ENCODE data around the gene C19orf25. TPM values are rescaled to one million over a fixed set of nuclear protein-coding genes. Genes with fewer than 3 reads are reported as not detected.
"Not testable (repeated sequence)": the region's sequence is repeated elsewhere in the genome, so short reads cannot be mapped to it uniquely, and the experiment has no call there.

The C19orf25 gene
- total and polyA plus RNA-seq, 10 of the 15 experiments (the other 5 are each of a cell fraction or from before 2014, with no cell fraction given): 1.2 to 67.0 (median 25.6) TPM

GRCh38 chr19:1520203-1520780 lies 41.3 kb upstream of the C19orf25 start:
- intact Hi-C loops (cut with micrococcal nuclease; ENCODE audit: unreplicated experiment) (no loop called here), in situ Hi-C loops (cut with MboI) (no loop called here)
- WGBS (ENCODE audit: insufficient coverage, insufficient replicate concordance, low lambda C conversion rate, missing lambda C conversion rate): 23% methylated on average over 17 of the region's 17 CpGs
- Histone ChIP-seq H3K27me3 (replicated peaks in 1 of 2; ENCODE audit: control insufficient read depth in 2 of 2, insufficient read depth in 2 of 2, low read length in 1 of 2) (peaks cover 0 to 2% of the 10 kb centered on the region in 2 experiments; a peak in 3 of 4 replicates), H3K27ac (ENCODE audit: control insufficient read depth, insufficient read depth) (no peak overlapping the region), H3K9ac (ENCODE audit: control insufficient read depth, insufficient read depth, low read length) (no peak overlapping the region), H3K4me3 (no peak overlapping the region), H3K36me3 (ENCODE audit: control insufficient read depth in 2 of 2, insufficient read depth in 2 of 2, low read length in 1 of 2) (no peaks in the 10 kb centered on the region), H2AFZ (ENCODE audit: control insufficient read depth, low read depth, low read length) (no peak overlapping the region), H4K20me1 (ENCODE audit: control insufficient read depth, insufficient read depth) (no peaks in the 10 kb centered on the region), H3K9me3 (replicated peaks; ENCODE audit: control insufficient read depth, insufficient read depth, low read length) (no peaks in the 10 kb centered on the region), H3K79me2 (ENCODE audit: control insufficient read depth, insufficient read depth, low read length) (no peaks in the 10 kb centered on the region), H3K4me1 (ENCODE audit: control insufficient read depth, insufficient read depth, low read length) (no peaks in the 10 kb centered on the region), H3K4me2 (ENCODE audit: control insufficient read depth, insufficient read depth) (no peak overlapping the region)
- TF ChIP-seq WRNIP1 (IDR thresholded peaks at IDR 0.05; ENCODE audit: borderline replicate concordance, low read depth, low read length) (no peak), MTA2 (IDR thresholded peaks at IDR 0.05; ENCODE audit: low read depth) (no peak), IRF3 (IDR thresholded peaks at IDR 0.05) (no peak), CBFB (IDR thresholded peaks at IDR 0.05; ENCODE audit: low read depth) (no peak)
- DNase-seq (ENCODE audit: low read depth, low spot score) (no peak), FAIRE-seq (no peak), ATAC-seq (no peak)
- ChIA-PET RAD21 (ENCODE audit: unreplicated experiment) (no interaction called here), CTCF (no interaction called here), SMC1A (ENCODE audit: uncharacterized antibody, unreplicated experiment) (no interaction called here), POLR2A (no interaction called here)
- no TSS peak for BruUV-seq (replicated peaks)

- H3K79me2 ChIP-seq (ENCODE audit: control insufficient read depth, insufficient read depth, low read length); H3K9ac ChIP-seq (ENCODE audit: control insufficient read depth, insufficient read depth, low read length); H4K20me1 ChIP-seq (ENCODE audit: control insufficient read depth, insufficient read depth); POLR2A ChIA-PET; intact Hi-C loops (cut with micrococcal nuclease; ENCODE audit: unreplicated experiment); SMC1A ChIA-PET (ENCODE audit: uncharacterized antibody, unreplicated experiment); DNase-seq (ENCODE audit: low read depth, low spot score); RAD21 ChIA-PET (ENCODE audit: unreplicated experiment); H3K9me3 ChIP-seq (replicated peaks; ENCODE audit: control insufficient read depth, insufficient read depth, low read length); H3K4me2 ChIP-seq (ENCODE audit: control insufficient read depth, insufficient read depth); H3K27me3 ChIP-seq (replicated peaks in 1 of 2; ENCODE audit: control insufficient read depth in 2 of 2, insufficient read depth in 2 of 2, low read length in 1 of 2); H3K27ac ChIP-seq (ENCODE audit: control insufficient read depth, insufficient read depth); H2AFZ ChIP-seq (ENCODE audit: control insufficient read depth, low read depth, low read length); FAIRE-seq; in situ Hi-C loops (cut with MboI); H3K4me1 ChIP-seq (ENCODE audit: control insufficient read depth, insufficient read depth, low read length); CTCF ChIA-PET; ATAC-seq; H3K4me3 ChIP-seq; H3K36me3 ChIP-seq (ENCODE audit: control insufficient read depth in 2 of 2, insufficient read depth in 2 of 2, low read length in 1 of 2); BruUV-seq (replicated peaks): not testable (repeated sequence)
- WGBS (ENCODE audit: insufficient coverage, insufficient replicate concordance, low lambda C conversion rate, missing lambda C conversion rate): 60% methylated on average over 8 of the region's 8 CpGs
These were observed 40.8 kb upstream of the C19orf25 start for GRCh38 chr19:1519802-1520201.

Data from GM12878 (cell line).